ENCODE measurements around the gene CHST3.
A peak's percentile ranks its signal among the peaks of the same experiment; 100 is the strongest.

CHST3 gene

DNA sequence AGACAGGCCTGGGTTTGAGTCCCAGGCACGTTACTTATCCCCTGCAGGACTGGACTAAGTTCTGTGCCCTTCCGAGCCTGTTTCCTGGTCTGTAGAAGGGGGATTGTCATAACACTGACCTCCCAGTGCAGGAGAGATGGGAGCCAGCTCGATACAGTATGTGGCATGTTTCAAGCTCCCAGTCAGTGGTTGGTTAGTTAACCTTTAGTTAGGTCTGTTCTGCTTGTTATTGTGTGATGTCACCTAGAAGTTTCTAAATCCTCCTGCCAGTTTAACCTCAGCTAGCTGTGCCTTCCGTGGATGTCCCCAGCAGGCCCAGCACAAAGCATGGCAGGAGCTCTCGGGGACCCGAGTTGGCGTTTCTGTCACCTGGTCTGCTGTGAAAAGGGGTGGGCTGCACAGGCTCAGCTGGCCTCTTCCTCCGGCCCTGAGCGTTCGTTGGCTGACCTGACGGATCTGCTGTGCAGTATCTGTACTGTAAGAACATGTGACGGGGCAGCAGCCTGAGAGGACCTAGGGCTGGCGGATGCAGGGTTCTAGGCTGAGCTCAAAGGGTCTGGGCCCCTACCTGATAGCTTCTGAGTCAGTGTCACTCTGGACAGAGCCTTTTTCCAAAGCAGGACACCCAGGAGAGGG, 71.2 kb downstream of the CHST3 start:
- no peak for DNase-seq

DNA sequence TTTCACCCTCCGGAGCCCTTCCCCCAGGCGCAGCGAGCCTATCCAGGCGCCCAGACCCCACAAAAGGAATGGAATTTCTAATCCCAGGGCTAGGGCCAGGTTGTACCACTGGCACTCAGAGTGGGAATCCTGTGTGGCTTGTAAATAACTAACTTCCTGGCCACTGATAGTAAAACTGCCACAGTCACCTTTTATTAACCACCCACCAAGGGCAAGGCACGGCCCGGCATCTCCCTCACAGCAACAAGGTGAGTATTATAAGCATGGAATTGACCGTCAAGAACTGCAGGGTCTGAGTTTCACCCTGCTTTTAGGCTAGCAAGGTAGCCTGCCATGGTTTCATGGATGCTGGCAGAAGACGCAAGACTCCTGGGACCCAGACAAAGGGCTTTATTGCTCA, 73.1 kb downstream of the CHST3 start:
- DNase-seq = no peak

DNA sequence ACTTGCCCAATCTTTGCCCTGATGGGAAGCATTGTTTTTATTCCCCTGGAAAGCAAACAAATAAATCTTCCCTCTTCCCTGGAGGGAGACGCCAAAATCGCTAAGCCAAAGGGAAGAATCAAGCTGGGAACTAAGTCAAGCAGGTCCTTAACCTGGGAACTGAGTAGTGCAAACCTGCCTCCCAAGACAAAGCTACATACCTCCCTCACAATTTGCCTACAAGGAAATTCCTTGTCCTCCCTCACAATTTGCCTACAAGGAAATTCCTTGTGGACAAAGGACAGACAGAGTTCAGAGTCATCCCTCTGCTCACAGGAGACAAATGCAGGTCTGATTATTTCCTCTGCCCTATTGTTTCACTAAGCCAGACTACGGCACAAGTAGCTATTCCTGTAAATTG, 73.6 kb downstream of the CHST3 start:
- DNase-seq = no peak

GRCh38 chr10:72038458-72039001, 74.3 kb downstream of the CHST3 start:
- no peak for DNase-seq

GRCh38 chr10:72039377-72039776, 75.2 kb downstream of the CHST3 start:
- DNase-seq = peak; percentile 62

DNA sequence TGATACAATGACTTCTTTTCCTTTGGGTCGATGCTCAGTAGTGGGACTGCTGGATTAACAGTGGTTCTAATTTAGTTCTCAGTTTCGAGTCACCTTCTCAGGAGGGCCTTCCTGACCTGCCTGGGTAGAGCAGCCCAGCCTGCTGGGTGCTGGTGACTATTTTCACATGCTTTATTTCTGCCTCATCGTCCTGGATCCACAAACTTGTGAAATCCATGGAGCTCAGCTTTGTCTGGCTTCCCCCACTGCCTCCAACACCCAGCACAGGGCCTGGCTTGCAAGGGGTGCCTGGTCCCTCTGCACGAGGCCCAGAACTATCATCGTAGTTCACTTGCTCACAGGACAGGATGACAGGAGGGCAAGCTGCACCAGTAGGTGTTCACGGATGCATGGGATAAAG, 77.3 kb downstream of the CHST3 start:
- no peak for DNase-seq

DNA sequence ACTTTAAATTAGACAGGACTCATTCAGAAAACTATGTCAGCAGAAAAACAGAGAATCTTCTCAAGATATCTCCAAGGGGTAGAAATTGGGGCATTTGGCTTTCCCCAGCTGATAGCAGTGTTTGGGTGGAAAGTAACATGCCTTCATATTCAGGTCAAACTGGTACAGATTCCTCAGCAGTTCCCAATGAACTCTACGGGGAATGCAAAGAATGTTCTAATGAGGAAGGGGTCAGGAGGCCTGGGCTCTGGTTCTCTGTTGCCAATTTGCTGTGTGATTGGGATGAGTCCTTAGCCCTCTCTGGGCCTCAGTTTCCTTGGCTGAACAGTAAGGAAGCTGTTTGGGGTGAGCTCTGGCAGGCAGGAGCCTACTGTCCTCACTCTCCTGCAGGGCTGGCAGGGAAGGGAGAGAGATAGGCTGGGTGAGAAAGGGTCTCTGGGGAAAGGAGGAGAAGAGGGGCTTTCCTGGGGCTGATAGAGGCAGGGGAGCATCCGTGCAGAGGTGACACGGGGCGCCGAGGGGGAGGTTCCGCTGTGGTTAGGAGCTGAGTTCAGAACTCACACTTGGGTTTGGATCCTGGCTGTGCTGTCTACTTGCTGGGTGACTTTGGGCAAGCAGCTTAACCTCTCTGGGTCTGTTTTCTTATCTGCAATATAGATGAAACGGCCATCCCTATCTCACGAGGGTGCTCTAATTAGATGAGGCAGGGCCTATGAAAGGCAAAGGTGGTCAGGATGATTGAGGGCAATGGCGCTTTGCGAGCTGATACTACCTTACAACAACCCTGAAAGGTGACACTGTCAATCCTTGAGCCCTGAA, 79.0 kb downstream of the CHST3 start:
- DNase-seq = no peak

DNA sequence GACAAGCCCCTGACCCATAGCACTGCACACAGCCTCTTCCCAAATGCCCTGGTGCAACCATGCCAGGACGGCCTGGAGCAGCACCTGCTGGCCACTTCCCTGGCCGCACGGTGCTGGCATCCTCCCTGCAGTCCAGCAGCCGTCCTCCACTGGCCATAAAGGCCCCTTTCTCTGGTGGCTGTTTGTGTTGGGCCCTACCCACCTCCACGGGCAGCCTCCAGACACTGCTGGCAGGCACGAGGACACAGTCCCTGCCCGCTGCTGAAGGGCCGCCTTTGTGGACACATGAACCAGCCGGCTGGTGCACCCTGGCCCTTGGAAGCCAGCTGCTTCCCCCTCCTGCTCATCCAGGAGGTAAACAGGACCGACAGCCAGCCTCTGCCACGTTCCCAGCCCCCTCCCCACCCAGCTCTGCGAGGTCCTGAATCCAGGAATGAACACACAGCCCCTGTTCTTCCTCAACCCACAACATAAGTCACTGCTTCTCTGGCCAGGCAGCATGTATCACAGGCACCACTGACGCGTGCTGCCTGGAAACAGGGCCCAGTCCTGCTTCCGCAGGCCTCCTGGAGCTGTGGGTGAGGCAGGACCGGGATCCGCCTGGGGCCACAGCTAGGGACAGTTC, 80.3 kb downstream of the CHST3 start:
- no peak for DNase-seq

DNA sequence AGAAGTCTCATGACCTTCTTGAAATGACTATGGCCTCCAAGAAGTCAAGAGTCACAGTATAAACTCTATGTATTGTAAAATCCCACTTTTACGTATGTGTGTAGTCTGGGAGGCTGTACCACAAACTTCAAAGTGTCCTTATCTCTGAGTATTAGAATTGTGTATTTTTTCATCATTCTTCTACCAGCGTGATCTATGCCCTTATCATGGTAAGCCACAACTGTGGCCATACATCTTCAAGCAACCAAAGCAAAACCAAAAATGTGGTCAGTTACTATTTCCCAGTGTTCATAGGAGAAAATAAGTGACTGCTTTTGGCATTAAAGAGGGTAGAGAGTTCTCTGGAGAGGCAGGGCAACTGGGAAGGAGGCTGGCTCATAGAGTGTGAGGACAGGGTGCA, 81.4 kb downstream of the CHST3 start:
- peak; percentile 88 for DNase-seq

GRCh38 chr10:72048450-72049124, 84.4 kb downstream of the CHST3 start:
- DNase-seq = peak; percentile 98

- no peak for DNase-seq
These were observed 85.3 kb downstream of the CHST3 start for GRCh38 chr10:72049472-72049871.

- peak; percentile 15 for DNase-seq
These were observed 86.0 kb downstream of the CHST3 start for GRCh38 chr10:72049969-72050781.

DNA sequence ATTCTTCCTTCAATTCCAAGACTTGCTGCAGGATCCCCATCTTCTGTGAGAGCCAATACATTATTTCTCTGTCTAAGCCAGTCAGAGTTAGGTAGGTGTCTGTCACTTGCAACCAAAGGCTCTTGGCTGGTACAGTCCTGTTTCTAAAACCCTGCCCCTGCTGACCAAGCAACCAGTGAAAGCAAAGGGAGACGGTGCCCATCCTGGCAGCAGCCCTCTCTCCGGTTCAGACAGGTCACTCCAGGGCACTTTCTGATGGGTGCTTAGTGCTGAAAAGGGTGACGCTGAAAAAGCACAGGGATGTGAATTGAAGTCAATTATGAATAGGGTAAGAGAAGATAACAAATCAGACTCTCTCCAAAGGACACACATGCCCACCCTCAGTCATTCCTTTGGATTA, 86.7 kb downstream of the CHST3 start:
- DNase-seq = no peak

GRCh38 chr10:72053690-72054089, 89.5 kb downstream of the CHST3 start:
- DNase-seq = no peak

DNA sequence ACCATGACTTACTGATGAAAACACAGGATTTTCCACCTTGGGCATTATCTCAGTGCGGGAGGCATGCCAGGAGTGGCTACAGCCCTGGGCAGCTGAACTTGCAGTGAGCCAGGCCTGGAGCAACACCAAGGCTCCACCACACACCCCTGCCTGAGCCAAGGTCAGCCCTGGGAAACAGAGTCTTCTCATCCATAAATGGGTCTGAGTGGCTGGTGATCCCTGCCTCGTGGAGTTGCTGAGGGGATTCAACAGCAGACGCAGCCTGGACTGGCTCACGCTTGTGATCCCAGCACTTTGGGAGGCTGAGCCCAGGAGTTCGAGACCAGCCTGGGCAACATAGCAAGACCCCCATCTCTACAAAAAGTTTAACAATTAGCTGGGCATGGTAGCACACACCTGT, 91.9 kb downstream of the CHST3 start:
- DNase-seq = no peak

GRCh38 chr10:72056932-72057751, 92.9 kb downstream of the CHST3 start:
- no peak for DNase-seq

DNA sequence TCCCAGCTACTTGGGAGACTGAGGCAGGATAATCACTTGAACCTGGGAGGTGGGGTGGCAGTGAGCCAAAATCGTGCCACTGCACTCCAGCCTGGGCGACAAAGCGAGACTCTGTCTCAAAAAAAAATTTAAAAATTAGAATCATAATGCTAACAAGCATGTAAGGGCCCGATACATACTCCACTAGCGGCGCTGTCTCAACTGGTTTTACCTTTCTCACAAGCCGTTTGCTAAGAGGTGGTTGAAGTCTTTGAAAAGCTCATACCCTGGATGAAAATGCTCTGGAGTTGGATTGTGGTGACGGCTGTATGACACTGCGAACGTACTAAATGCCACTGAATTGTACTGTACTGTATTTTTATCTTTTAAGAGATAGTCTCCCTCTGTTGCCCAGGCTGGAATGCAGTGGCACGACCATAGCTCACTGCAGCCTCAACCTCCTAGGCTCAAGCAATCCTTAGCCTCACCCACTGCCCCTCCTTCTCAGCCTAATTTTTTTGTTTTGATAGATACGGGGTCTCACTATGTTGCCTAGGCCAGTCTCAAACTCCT, 94.2 kb downstream of the CHST3 start:
- no peak for DNase-seq

- DNase-seq = no peak
These were observed 95.0 kb downstream of the CHST3 start for GRCh38 chr10:72058989-72059842.

DNA sequence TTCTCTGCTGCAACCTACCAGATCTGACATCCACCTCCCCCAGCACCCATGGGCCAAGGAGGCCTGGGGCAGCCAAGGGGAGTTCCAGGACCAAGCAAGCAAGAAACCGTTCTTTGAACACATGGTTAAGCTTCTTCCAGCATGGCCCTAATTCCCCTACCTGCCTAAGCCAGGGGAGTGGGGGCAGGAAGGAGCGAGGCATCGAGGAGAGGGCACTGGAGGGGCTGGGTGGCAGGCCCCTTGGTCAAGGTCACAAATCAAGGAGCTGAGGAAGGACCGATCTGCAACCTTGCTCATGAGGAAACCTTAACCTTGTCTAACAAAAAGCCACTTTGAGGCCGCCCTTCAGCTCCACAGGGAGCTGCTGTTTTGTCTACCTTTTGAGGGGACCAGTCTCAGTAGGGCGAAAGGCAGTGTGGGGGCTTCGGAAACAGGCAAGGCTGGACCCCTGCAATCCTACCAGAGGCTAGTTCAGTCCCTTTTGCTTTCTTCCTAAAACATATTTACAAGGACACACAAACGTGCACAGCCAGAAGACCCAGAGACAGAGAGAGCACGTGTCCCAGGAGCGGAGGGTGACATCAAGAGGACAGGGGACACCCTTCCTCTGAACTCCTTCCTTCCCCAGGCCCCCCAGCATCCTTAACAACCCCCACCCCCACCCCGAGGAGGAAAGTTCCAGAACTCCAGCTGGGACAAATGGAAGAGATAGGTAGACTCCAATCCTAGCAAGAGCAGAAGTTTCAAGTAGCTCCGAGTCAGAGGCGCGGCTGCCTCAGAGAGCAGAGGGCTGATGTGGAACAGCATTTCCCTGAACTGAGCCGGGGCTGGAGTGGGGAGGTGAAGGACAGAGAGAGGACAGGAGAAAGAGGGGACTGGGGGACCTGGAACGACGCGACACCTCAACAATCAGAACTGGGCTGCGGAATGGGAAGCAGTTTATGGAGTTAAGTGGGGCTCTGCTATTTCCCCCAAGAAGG, 95.9 kb downstream of the CHST3 start:
- DNase-seq = no peak
